ENCODE measurements around the gene SPTA1.

The SPTA1 gene

DNA sequence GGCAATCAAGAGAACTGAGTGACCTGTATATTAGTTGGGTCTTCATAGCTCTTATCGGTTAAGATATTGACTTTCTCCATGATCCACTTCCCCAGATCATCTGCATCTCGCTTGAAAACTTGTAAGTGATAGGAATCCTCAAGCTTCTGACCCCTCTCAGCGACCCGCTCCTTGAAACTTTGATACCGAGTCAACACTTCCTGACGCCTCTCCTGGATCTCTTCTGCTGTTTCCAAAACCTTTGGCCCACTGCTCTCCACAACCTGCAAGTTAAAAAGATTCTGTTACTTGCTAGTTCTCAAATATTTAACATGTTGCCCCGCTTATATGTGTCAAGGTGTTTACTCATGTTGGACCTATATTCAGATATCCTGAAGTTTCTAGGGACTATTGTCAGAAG is 1.4 kb downstream of the SPTA1 start:
- no peak for DNase-seq (ENCODE audit: low spot score)

DNA sequence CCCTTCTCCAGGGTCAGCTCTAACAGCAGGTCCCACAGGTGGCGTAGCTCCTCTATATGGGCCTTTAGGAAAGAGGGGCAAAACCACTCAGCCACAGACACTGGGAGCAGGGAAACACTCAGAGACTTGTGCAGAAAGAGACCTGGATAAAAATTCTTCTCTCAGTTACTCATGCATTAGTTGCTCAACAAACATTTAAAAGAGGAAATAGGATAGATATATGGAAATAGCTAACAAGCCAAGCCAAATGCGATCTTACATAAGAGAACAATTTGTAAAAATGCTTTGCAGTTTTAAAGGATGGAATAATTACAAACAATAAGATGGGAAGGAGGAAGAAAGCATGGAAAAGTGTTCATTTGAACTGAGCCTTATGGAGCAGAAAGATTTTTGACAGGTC is 4.9 kb downstream of the SPTA1 start:
- no peak for DNase-seq (ENCODE audit: low spot score)

DNA sequence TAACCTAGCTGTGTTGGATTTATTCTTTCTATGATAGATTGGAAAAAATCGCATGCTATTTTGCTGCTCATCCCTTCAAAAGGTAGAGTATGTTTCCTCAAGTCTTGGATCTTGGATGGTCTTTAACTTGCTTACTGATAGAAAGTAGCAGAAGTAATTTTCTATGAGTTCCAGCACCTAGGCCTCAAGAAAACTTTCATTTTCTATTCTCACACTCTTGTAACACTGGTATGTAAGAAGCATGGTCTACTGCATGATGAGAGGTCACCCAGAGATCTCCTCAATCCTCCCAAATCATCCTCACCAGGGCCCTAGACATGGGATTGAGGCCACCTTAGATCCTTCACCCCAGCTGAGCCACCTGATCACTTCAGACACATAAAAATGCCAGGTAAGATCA is 7.2 kb downstream of the SPTA1 start:
- DNase-seq (ENCODE audit: low spot score), result no peak

DNA sequence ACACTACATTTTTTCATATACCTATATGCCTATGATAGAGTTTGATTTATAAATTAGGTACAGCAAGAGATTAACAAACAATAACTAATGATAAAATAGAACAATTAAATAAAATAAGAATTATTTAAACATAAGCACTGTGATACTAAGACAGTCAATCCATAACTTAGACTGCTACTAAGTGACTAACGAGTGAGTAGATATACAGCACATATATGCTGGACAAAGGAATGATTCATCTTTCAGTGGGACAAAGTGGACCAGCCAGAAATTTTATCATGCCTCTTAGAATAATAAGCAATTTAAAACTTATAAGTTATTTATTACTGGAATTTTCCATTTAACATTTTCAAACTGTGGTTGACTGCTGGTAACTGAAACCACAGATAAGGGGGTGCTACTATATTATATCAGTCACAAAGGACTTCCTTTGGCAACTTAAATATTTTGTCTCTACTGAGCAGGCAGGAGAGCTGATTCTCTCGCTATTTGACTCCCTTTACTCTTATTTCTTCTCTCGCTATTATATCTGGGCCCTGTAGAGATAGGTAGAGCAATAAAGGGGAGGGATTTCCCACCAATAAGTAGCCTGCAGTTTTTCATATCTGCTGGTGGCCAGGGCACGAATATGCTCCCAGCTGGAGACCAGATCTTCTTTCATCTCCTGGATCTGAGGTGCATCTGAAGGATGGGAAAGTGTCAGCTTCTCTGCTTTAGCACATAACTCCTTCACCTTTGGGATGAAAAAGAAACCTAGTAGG is 10.8 kb downstream of the SPTA1 start:
- DNase-seq (ENCODE audit: low spot score), result peak; percentile 21

DNA sequence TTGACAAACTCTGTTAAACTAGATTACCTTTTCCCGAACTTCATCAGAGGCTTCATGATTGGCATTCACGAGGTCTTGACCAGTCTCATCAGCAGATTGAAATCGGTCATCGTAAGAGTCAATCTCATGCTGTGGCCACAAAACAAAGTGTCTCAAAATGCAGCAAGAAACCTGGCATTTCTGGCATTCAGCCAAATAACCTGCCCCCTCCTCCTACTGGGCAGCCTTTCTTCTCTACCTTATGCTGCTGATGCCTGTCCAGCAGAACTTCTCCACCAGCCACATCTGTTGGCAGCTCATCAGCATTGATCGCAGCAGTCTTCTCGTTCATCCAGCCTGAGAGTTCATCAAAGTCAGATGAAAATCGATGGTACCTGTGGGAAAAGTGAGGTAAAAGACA is 12.2 kb downstream of the SPTA1 start:
- no peak for DNase-seq (ENCODE audit: low spot score)

DNA sequence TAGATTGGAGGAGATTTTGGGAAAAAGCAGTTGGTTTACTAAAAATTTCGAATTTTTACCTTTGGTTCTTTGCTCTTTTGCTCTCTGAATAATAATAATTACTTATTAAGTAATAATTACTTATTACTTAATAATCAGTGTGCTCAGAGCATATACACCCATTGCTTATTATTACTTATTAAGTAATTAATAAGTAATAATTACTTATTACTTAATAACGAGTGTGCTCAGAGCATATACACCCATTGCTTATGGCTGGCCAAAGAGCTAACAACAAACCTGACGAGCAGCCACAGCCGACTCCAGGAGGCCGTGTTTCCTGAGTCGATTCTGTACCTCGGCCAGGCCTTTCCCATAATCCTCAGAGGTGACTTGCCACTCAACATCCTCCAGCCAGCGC is 20.5 kb downstream of the SPTA1 start:
- no peak for DNase-seq (ENCODE audit: low spot score)

DNA sequence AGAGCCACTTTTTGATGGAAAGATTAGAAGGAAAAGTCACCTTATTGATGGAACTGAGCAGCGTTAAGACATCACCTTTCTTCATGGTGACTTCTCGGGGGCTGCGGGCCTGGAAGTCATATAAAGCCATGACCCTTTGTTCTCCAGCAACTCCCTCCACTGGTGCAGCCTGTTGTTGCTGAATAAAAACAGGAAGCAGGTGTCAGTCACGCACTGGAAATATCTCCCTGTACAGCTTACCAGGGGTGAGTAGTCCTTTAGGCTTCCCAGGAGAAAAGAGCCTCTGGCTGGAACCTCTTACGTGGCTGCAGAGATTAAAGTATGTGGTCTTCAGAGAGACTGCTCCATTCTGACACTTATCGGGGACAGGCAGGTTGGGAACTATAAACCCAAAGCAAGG is 31.9 kb downstream of the SPTA1 start:
- no peak for DNase-seq (ENCODE audit: low spot score)

DNA sequence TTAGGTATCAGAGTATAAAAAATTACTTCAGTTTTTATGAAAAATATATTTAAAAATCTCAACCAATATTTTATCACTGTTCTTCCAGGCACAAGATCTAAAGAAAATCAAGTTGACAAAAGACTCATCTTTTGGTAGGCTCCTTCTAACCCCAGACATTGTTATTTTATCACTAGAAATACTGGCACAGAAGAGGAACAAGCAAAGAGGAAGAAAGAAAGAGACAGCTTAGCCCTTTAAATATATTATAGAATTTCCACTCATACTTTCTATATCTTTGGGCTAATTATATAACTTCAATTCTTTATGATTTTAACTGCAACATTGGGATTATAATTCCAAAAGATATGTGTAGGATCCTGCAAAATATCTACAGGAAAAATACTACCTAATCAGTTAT is 32.4 kb downstream of the SPTA1 start:
- DNase-seq (ENCODE audit: low spot score), result no peak

DNA sequence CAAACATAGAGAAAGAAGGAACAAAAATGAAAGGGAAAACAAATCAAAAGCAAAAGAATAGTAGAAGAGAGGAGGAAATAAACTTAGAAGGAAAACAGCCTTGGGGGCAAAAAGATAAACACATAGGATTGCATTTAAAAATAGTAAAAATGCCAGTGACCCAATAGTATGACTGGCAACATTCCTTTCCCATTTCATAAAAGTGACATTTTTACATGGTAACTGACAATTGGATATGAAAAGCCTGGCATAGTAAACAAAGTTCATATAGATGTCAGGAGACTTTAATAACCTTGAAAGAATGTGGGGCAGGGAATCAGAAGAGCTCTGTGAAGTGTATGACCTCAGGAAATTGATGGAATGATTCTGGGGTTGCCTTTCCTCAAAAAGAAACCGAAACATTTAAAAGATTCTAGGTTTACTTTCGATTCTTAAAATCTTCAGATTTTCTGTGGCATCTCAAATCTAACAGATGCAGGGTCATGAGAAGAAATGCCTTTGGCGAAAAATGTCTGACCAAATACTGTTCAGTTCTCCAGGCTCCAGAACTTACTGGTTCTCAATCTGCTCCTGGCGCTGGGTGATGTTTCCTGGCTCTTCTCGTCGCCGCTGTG is 33.7 kb downstream of the SPTA1 start:
- DNase-seq (ENCODE audit: low spot score), result no peak

DNA sequence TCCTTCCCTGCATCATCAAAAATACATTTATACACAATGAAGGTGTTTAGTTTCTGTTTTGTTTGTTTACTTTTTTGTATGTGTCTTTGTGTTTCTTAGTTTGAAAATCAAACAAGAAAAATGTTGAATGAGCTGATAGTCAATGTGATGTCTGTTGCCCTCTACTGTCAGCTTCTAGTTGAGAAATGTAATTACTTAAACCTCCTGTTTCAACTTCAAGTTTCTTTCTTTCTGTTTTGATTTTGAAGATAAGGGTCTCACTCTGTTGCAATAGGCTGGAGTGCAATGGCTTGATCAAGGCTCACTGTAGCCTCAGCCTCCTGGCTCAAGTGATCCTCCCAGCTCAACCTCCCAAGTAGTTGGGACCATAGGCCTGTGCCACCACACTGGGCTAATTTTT is 37.5 kb downstream of the SPTA1 start:
- DNase-seq (ENCODE audit: low spot score), result no peak

DNA sequence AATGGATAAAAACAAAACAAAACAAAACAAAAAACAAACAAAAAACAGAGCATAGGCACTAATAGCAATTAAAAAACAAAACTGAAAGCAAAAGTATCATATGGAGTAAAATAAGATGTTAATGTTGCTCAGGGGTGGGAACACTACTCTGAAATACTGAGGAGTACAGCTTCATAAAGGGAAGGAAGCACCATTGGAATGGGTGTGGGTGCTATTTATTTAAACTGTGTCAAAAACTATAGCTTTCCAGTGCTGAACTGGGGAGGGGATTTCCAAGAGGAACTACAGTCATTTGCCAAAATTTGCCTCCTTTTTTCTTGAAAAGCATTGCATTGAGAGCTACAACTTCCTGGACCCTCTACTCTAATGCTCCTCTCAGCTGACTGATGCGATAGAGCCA is 40.0 kb downstream of the SPTA1 start:
- DNase-seq (ENCODE audit: low spot score), result no peak

DNA sequence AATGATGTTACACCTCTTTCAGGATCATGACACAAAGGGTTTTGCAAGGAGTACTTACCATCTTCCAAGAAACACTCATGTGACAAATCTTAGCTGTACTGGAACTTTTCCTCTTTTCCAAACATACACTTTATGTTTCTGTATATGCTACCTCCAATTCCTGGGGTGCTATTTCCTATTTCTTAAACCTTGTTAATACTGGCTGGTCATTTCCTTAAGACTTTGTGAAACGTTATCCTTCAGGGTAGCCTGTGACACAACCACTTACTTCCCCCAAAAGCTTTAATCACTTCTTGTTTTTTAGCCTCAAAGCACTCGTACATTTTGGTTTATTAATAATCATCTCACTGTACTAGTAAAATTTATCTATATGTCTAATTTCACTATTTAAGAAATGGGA is 42.1 kb downstream of the SPTA1 start:
- no peak for DNase-seq (ENCODE audit: low spot score)

DNA sequence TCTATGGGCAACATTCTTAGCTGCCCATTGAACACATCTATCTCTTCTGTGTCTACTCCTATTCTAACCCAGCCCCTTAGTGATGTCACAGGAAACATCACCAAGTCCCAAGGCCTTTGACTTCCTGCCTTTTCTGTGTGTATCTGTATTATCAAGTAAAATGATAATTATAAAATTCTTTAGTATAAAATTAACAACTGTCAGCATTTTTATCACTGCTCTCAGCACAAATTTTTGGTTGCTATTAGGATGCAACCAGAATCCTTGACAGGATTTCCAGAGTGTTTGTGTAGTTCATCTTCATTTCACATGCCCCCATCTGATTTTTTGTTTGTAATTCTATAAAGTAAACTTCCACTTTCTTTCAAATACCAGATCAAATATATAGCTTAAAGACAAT is 47.6 kb downstream of the SPTA1 start:
- DNase-seq (ENCODE audit: low spot score), result no peak

DNA sequence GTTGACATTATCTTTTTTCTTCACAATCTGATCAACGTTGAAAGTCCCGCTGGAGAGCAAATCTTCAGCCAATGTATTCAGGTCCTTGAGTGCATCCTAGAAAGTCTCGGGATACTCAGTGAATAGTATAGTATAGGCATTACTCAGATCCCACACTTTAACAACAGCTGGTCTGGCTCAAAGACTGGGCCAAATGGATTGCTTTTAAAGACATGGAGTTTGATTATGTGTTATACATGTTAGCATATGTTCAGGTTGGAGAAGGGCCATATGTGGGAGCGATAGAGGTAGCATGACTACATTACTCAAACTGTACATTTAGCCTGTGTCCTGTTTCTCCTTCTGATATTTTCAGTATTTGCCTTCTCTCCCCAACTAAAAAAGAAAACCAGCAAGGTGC is 48.4 kb downstream of the SPTA1 start:
- no peak for DNase-seq (ENCODE audit: low spot score)

DNA sequence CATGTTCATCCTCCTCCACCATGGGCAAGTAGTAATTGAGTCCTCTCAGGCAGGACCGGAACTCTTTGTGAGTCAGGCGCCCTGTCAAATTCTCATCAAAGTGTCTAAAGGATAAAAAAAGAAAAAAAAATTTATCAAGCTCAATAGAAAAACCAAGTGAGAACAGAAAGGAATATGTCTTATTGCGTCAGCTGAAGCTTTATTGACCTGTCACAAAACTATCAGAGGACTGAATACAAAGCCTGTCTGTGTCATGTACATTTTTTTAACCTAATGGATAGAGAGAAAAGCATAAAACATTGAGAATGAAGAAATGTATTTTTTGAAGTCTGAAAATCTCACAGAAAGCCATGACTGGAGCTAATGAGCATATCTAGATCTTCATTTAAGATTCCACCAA is 72.8 kb downstream of the SPTA1 start:
- peak; percentile 8 for DNase-seq (ENCODE audit: low spot score)

DNA sequence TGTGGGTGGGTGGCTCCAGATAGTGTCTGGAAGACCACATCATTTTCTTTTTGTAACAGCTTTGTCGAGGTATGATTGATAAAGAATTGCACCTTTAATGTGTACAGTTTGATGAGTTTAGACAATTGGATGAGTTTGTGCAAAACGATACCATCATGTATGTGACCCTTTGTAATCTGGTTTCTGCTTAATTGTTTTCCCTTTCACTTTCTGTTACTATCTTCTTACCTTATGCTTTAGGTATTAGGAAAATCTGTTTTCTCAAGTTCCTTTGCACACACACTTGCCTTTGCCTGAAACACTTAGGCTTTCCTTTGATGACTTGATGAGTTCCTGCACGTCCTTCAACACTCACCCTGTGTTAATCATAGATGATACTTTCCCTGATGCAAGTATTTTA is 74.6 kb downstream of the SPTA1 start:
- no peak for DNase-seq (ENCODE audit: low spot score)

DNA sequence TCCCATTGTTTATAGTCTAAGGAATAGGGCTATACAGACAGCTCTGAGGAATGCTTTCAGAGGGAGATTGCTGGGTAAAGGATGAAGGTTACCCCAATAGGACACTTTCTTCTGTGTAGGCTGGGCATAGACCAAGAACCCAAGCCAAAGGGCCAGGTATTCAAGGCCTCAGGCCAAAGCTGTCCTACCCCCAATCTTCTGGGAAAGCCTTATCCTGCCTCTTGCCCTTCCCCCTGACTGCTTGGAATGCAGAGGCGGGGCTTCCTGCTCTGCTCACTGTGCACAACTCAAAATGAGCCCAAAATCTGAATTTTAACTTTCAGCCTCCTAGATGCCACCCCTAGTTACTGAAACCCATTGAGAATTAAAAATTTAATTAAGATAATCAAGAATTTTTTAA is 79.2 kb downstream of the SPTA1 start:
- no peak for DNase-seq (ENCODE audit: low spot score)

DNA sequence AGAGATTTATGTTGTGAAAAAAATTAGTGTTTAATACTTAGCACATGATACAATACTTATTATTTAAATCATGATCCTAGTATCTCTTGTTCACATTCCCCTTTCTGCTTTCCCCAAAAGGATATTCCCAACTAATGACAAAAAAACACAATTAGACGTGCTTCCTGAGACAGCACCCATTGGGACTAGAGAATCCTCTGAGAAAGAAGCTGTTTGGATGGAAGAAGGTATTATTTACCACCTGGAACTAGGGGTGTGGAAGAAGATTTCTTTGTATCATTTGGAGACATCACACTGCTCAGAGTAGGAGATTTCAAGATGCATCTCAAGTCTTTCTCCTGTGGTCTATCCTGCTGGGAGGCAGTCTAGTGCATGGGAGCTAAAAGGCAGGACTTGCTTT is 81.5 kb downstream of the SPTA1 start, which contains the start of gene OR10Z1:
TSS of gene OR10Z1 (plus strand) at position 301 of the 400 bp plus-strand sequence. CDS start 1,171 bp downstream, outside the sequence.
- no peak for DNase-seq (ENCODE audit: low spot score)

DNA sequence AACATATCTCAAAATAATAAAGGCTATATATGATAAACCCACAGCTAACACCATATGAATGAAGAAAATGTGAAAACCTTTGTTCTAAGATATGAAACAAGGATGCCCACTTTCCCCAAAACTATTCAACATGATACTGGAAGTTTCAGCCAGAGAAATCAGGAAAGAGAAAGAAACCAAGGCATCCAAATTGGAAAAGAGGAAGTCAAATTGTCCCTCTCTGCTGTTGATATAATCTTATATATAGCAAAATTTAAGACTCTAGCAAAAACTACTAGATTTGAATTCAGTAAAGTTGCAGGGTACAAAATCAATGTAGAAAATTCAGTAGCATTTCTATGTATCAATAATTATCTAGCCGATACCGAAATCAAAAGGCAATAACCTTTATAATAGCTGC is 85.8 kb downstream of the SPTA1 start:
- no peak for DNase-seq (ENCODE audit: low spot score)

DNA sequence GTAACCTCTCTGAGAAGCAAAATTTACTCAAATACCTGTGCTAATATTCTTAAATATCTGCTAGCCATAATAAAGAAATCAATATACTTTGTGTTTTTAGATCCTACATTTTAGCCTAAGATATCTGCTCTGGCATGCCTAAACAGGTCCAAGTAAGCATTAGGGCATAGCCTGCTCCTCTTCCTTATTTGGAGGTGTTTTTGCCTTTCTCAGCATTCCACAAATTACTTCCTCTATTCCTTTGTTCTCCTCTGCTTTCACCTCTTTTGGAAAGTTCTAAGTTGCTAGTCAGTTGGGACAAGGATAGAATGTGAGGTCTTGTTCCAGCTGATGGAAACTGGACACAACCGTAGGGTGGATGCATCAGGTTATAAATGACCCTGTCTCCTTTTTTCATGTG is 99.6 kb downstream of the SPTA1 start:
- no peak for DNase-seq (ENCODE audit: low spot score)

DNA sequence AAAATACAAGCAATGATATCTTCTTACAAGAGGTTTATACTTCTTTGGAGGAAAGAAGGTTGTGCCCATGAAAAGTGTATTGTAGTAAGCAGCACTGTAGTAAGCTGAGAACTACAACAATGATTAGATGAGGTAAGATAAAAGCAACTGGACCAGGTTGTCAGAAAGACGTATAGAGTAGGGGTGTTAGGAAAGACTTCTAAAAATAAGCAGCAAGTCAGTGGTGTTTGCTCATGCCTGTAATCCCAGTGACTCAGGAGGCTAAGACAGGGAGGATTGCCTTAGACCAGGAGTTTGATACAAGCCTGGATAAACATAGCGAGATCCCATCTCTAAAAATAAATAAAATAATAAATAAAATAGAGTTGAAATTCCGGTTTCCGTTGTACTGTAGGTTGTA is 102.6 kb downstream of the SPTA1 start:
- DNase-seq (ENCODE audit: low spot score), result no peak

DNA sequence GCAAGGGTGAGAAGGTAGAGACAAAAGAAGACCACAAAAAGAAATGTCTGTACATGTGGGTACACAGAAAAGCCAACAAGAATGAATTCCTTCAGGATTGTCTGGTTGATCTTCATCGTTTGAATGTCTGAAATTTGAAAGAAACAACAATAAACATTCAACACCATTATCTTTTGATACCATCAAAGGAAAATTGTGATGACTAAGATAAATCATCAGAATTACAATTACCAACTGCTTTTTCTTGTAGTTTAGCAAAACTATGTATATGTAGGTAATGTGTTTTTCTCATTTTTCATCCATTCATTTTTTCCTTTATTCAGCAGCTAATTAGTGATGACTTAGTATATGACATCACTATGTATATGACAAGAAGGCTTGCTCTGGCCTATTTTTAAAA is 106.8 kb downstream of the SPTA1 start, which contains the start of gene OR10X1:
TSS of gene OR10X1 (minus strand) at position 167 of the 400 bp plus-strand sequence. CDS start at position 167, 0 bp downstream.
- no peak for DNase-seq (ENCODE audit: low spot score)

DNA sequence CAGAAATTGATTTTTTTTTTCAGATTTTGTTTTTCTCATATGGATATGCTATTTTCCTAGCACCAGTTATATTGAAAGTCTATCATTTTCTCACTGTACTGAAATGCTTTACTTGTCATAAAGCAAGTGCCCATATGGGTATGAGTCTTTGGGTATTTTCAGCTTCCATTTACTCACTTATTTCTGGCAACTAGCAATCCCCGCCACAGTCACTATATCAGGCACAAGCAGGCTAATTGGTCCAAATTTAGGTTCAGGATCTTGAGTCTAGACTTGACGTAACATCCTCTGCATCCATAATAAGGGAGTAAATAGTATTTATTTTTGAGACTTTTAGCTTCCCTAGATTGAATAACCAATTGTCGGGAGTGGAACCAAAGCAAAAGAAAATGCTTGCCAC is 109.0 kb downstream of the SPTA1 start:
- no peak for DNase-seq (ENCODE audit: low spot score)

DNA sequence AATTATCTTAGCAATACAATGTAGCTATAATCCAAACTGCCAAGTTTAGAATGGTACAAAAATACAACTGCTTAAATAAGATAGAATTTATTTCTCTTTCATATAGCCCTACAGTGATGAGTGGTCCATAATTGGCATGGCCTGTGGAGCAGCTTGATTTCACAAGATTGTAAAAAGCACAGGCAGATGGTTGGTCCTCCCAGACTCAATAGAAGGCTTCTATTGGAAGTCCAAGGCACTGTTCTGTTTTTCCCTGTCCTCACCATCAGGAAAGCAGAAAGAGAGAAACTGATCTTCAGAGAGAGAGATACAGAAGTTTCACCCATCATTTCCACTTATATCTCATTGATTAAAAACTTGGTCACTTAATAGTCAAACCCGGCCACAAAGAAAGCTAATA is 114.3 kb downstream of the SPTA1 start:
- no peak for DNase-seq (ENCODE audit: low spot score)

Data from COLO829 (cell line).